Endometrial microvascular endothelial cells (primary cell): ENCODE measurements around the gene LMF1. TPM values are rescaled to one million over a fixed set of nuclear protein-coding genes. Genes with fewer than 3 reads are reported as not detected.
"Not testable (repeated sequence)": the region's sequence is repeated elsewhere in the genome, so short reads cannot be mapped to it uniquely, and the experiment has no call there.

Experiments used
- in situ Hi-C: cut with HindIII; loops from 2 replicates; pipeline ENCODE4 v1.10.0; 2017; ENCODE audit warnings: low sequenced_read_pairs, low pct_unique_long_range_greater_than_20kb; ENCODE audit errors: inconsistent ontology term
- total RNA-seq: library from RNA; depleted of rRNA; stranded (reverse); fragments of >200 nt; gene quantifications from one replicate; pipeline ENCODE4 v1.2.3, GENCODE V29; 2015; ENCODE audit errors: inconsistent ontology term

LMF1 gene
- total RNA-seq, 1 donor from 2014 or later, result 6.3 TPM

DNA sequence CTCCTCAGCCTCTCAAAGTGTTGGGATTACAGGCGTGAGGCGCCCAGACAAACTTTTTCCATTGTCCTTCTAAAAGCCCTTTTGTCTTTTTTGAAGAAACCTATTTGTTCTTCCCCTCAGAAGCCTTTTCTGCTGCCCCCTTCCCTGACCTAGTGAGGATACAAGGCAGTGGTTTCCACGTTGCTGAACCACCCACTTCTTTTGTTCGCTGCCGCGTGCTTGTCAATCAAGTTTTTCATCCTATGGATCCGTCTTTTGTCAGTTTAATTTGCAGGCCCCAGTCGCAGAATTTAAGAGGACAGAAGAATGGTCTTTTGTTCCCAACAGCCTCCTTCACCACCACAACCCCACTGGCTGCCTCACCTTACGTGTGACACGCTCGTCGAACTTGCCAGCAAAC is 150.0 kb downstream of the LMF1 start:
- in situ Hi-C loops, result no loop called here

DNA sequence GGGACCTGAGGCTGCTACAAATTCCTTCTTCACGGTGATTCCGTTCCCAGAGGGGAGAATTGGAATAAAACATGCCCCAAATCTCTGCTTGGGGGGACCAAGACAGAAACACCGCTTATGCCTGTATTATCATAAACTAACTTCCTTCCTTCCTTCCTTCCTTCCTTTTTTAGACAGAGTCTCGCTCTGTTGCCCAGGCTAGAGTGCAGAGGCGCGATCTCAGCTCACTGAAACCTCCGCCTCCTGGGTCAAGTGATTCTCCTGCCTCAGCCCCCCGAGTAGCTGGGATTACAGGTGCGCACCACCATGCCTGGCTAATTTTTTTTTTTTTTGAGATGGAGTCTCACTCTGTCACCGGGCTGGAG is 150.8 kb downstream of the LMF1 start:
- in situ Hi-C loops, result not testable (repeated sequence)

DNA sequence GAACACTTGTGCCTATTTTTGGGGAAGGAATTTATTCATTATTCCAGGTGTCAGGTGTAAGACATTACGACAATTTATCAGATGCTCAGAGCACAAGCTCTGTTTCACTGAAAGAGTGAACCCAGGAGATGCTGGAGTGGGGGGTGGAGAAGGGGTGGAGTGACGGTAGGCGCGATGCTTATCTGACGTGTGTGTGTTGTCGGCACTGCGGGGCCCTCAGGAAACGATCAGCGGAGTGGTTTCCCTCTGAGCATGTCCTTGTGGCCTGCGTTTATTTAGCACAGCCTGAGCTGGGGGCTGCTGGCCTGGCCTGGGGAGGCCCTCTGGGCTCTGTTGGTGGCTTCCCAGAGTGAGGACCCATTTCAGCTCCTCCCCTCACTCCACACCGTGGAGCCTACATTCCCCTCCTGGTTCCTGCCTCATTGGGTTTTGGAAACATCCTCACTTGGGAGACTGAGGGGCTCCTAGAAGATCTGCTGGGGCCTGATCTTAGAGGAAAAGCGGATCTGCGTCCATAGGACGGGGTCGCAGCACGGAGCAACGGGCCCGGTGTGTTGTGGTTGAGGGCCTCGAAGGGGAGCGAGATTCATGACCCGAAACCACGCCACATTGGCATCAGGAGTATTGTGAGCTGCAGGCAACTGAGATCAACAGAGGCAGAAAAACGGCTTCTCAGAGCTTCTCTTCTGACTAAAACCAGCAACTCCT is 151.3 kb downstream of the LMF1 start:
- in situ Hi-C loops, result no loop called here

DNA sequence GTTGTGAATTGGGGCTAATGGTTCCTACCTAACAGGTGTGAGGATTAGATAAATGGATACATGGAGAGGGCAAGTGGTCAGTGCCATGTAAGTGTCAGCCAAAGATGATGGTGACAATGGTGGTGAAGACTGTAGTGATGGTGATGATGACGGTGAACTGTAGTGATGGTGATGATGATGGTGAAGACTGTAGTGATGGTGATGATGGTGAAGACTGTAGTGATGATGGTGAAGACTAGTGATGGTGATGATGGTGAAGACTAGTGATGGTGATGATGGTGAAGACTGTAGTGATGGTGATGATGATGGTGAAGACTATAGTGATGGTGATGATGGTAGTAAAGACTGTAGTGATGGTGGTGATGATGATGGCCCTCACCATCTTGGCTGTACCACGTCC is 152.2 kb downstream of the LMF1 start:
- in situ Hi-C loops, result no loop called here

DNA sequence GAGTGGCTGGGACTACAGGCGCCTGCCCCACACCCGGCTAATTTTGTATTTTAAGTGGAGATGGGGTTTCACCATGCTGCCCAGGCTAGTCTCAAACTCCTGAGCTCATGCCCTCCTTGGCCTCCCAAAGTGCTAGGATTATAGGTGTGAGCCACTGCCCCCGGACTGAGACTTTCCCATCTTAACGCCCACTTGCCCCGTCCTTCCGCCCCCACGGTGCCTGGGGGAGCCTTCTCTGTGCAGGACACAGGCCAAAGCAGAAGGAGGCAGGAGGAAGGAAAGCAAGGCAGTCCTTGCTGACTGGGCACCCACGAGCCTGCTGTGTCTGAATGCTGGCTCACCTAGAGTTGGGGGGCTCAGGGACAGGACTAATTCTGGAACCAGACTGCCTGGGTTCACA is 152.7 kb downstream of the LMF1 start:
- in situ Hi-C loops, result no loop called here

DNA sequence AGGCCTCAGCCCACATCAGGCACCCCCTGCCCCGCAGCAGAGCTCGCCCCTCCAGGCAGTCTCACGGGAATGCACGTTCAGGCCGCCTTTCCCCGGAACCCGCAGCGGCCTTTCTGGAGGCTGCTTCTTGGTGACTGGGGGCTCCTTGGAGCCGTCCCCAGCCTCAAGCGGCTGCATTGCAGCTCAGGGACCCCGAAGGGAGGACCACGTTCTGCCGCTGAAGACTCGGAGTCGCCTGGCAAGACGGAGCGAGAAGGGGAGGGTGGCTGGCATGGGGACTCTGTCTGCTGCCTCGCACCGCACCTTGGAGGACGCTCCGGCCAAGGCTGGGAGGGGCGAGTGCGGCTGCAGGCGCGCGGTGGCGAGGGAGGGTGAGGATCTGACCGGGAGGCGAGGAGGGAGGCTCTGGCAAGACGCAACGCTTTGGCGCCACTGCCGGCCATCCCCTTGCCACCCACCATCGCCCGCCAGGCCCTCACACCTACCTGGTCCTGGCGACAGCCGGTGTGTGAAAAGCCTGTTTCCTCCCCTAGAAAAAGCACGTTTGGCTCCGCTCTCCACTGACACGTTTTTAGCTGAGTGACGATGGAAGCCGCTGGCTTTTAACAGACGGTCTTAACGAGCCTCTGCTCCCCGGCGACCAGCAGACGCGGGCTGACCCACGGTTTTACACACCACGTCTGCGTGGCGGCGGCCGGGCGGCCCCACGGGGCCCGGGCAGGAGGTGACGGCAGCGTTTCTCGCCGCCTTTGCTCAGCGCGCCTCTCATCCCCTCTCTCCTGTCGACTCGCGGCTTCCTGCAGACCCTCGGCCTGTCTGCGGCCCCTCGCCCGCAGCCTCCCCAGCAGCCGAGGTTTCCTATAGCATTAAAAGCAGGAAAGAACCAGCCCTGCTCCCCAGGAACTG is 153.5 kb downstream of the LMF1 start:
- in situ Hi-C loops, result no loop called here

DNA sequence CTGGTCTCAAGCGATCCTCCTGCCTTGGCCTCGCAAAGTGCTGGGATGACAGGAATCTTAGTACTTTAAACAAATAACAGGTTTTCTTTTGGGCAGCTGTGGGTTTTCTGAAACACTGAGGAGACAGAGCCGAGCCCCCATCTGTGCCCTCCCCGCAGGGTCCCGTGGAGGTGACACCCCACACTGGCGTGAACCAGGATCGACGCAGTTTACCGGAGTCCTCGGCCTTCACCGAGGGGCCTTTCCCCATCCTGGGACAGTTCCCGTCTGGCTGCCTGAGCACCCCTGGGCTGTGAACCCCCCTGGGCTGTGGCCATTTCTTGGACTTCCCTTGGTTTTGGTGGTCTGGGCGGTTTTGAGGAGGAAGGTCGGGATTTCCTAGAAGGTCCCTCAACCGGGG is 154.9 kb downstream of the LMF1 start:
- in situ Hi-C loops, result no loop called here

DNA sequence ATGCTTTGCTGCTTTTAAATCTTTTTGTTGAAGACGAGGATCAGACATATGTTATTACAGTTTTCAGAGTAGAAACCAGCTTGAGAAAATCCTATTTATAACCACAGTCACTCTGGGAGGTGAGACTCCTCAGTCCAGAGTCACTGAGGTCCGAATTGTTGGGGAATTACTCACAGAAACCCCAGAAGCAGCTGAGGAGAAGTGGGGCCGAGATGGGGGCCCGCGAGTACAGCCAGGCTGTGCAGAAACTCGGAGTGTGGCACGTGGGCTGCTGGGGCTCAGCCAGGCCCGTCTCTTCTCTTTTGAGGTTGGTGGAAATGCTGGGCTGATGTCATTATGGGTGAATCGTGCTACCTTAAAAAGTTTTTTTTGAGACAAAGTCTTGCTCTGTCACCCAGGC is 155.8 kb downstream of the LMF1 start:
- in situ Hi-C loops, result no loop called here

DNA sequence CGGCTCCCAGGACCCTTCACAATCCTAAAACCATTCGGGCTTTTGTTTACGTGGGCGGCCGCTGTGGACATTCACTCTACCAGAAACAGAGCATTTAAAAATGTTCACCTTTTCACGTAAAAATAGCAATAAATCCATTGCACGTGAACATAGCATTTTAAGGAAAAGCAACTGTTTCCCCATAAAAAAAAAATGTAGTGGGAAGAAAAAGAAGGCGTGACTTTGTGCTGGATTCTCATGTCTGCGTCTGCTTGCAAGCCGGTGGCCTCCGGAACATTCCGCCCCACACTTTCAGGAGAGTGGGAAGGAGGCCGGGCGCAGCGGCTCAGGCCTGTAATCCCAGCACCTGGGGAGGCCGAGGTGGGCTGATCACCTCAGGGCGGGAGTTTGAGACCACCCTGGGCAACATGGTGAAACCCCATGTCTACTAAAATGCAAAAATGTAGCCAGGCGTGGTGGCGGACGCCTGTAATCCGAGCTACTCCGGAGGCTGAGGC is 156.8 kb downstream of the LMF1 start:
- in situ Hi-C loops, result no loop called here

DNA sequence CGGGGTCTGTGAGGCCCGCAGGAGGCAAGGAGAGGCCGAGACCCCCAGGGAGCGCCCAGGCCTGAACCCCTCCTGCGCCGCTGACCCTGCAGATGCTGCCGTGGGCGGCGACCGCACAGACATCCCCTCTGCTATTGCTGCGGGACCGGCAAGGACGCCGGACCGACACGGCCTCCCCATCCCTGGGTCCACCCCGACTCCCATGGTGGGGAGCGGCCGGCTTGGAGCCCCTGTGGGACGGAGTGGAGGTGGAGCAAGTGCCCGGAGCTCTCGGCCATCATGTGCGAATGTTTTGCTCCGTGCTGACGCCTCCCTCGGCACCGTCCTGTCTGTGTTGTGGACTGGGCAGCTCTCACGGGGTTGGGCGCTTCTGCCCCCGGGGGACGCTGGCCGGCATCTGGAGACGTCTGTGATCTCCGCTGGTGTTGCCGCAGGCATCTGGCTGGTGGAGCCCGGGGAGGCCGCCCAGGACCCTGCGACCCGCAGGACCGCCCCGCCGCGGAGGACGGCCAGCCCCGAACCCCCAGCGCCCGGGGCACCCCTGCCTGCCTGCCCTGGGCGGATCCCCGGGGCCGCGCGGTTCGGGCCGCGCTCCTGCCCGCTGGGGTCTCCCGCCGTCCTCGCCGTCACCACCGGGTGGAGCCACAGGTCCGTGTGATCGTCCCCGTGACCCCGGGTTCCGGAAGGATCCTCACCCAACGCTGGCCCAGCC is 157.4 kb downstream of the LMF1 start:
- in situ Hi-C loops, result no loop called here

DNA sequence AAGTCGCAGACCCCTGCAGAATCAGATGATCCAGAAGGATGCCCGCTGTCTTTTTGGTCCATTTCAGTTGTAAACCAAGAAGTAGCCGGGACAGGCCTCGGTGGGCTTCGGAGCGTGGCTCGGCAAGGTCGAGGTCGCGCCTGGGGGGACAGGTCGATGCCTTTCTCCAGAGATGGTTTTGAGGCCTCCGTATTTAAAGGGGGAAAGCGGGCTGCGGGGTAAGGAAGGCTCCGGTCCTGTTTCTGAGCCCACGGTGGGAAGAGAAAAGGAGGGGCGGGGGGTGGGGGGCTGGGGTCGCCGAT is 162.7 kb downstream of the LMF1 start:
- in situ Hi-C loops, result no loop called here

DNA sequence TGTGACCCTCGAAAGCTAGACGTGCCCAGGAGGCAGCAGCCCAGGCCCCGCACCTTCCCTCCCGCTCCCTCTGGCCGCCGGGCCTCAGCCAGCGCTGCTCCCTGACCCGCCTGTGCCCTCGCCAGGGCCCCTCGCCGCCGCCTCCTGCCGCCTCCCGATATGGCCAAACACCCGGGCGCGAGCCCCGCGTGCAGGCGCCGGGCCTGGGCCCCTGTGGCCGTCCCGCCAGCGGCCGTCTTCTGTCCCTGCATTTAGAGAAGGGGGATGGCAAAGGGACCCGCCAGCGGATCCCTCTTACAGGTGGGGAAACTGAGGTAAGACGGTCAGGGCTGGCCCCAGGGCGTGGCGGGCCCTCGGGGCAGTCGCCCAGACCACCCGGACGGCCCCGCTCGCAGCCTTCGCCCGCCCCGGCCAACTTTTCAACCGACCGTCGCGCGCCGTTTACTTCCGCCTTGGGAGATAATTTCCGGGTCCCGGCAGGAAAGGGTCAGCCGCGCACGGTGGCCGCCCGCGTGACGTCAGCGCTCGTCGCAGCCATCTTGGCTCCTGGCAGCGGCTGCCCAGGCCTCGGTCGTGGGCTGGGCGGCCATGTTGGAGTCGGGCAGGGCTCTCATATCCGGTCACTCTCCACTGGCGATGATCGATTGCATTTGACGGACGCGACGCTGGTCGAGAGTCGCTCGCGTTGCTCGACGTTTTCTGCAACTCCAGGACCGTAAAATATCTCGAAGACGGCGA is 163.3 kb downstream of the LMF1 start:
- in situ Hi-C loops, result no loop called here

DNA sequence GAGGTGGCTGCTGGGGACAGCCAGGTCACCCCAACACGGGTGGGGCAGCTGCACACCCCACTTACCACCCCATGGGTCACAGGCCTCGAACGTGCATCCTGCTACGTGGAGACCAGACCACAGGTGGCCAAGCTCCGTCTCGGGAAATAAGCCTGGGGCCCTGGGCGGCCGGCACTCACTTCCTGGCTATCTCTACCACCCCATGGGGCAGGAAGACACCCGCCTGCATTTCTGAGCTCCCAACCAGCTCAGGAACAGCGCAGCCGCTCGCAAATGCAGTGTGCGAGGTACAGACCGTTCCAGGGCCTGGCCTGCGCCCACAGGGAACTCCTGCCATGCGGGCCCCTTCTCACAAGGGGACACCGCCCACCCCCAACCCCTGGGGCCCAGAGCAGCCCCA is 165.3 kb downstream of the LMF1 start:
- in situ Hi-C loops, result no loop called here

DNA sequence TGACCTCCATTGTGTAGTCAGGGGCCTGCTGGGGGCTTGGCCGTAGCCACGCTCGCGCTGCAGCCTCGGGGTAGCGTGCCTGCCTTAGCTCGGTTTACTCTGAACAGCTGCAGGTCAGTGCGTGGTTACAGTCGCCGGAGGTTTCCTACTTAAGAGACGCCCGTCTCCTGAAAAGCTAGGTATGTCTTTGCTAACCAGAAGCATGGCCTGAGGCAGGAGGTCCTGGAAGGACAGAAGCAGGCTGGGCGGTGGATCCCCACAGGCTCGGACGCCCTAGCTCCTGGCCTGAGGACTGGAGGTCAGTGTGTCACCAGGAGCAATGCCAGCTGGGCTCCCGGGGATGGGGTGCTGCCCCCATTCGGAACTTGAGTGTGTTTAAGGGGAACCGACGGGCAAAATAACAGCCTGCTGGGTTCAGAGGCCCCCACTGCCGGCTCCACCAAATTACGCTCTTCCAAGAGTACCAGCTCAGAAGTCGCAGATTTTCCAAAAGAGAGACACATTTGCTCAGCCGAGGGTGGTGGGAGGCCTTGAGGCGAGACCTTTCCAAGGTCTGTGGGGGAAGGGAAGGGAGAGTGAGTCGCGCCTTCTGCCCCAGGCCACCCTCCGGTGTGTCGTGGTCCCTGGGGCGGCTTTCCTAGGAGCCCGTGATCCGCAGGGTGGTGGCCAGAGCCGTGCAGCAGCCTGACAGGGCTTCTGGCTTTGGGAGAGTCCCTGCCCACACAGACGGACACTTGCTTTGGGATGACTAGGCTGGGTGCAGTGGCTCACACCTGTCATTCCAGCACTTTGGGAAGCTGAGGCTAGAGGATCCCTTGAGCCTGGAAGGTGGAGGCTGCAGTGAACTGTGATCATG is 166.4 kb downstream of the LMF1 start:
- in situ Hi-C loops, result no loop called here

DNA sequence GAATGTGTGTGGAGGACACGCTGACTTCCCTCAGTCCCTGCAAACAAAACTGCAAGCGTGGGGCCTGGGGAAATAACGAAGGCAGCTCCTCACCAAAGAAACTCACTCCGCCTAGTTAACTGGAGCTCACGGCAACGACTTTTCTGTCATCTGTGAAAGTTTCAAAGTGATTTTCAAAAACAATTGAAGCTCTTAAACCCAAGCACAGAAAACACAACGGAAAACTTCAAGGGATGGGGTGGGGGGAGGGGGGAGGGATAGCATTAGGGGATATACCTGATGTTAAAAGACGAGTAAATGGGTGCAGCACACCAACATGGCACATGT is 167.1 kb downstream of the LMF1 start:
- in situ Hi-C loops, result no loop called here
